Thyroid gland (tissue), 4 donors: ENCODE data around the gene NMT2.

ENCODE experiments used
- POLR2A ChIP-seq, 2 donors: fragments of 450-650 bp; IDR thresholded peaks; one replicate each; pipeline ENCODE4 v1.6.1; 2017; ENCODE audit warnings: antibody characterized with exemption in 2 of 2, mild to moderate bottlenecking in 2 of 2, moderate library complexity in 1 of 2
- TF ChIP-seq, protein P1 (sequence below), 6 experiments: fragments of 200-600 bp in 3 of 6; fragments of 450-650 bp in 3 of 6; sonication (generic) in 3 of 6; IDR thresholded peaks; one replicate each; pipeline ENCODE4 v1.5.1; 2016 to 2019; ENCODE audit warnings: antibody characterized with exemption in 6 of 6, mild to moderate bottlenecking in 2 of 6, inconsistent platforms in 1 of 6, moderate library complexity in 1 of 6

DNA sequence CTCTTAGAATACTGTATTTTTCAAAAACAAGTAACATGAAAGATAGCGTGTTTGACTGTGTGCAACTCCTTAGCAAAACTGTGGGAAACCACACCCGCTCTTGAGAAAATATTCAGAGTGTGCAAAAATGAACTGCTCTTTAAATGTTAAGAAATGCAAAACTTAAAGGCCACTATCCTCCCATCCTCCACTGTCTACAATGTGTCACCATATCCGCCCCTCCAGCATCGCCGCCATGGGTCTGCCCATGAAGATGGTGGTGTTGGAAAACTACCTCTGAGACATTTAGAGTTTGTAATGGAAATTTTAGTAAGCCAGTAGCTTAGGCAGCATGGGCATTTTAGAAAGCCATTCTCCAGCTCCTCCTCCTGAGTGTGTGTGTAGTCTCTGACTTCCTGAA is 20.1 kb upstream of the NMT2 start:
- TF ChIP-seq, protein P1, sequence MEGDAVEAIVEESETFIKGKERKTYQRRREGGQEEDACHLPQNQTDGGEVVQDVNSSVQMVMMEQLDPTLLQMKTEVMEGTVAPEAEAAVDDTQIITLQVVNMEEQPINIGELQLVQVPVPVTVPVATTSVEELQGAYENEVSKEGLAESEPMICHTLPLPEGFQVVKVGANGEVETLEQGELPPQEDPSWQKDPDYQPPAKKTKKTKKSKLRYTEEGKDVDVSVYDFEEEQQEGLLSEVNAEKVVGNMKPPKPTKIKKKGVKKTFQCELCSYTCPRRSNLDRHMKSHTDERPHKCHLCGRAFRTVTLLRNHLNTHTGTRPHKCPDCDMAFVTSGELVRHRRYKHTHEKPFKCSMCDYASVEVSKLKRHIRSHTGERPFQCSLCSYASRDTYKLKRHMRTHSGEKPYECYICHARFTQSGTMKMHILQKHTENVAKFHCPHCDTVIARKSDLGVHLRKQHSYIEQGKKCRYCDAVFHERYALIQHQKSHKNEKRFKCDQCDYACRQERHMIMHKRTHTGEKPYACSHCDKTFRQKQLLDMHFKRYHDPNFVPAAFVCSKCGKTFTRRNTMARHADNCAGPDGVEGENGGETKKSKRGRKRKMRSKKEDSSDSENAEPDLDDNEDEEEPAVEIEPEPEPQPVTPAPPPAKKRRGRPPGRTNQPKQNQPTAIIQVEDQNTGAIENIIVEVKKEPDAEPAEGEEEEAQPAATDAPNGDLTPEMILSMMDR (IDR thresholded peaks at IDR 0.05), result no peak
- no peak for TF ChIP-seq POLR2A (IDR thresholded peaks at IDR 0.05)
